Neuron (in vitro differentiated cells): Measurements from ENCODE around the gene NKAIN4.

Experiments used
- H2AFZ ChIP-seq: one replicate; pipeline ENCODE4 v1.6.1; 2013; ENCODE audit warnings: low read depth, mild to moderate bottlenecking, inconsistent platforms, low read length, moderate library complexity
- H3K27me3 ChIP-seq: one replicate; pipeline ENCODE4 v1.6.1; 2013; ENCODE audit warnings: low read length; ENCODE audit not compliant: insufficient read depth
- H3K36me3 ChIP-seq: one replicate; pipeline ENCODE4 v1.6.1; 2013; ENCODE audit warnings: low read length; ENCODE audit not compliant: insufficient read depth
- H3K4me1 ChIP-seq: one replicate; pipeline ENCODE4 v1.6.1; 2013; ENCODE audit warnings: low read length; ENCODE audit not compliant: insufficient read depth
- H3K4me3 ChIP-seq: 2 replicates; pipeline ENCODE4 v1.5.1; 2013; ENCODE audit warnings: mild to moderate bottlenecking, low read length, moderate library complexity
- H3K9me3 ChIP-seq: one replicate; pipeline ENCODE4 v1.6.1; 2013; ENCODE audit warnings: low read length

Gene NKAIN4

GRCh38 chr20:63267691-63268090, 13.4 kb upstream of the NKAIN4 start:
- H3K4me3 ChIP-seq = no peak overlapping the region

GRCh38 chr20:63265891-63266515, 11.7 kb upstream of the NKAIN4 start:
- Histone ChIP-seq H2AFZ (no peak overlapping the region), H3K9me3 (no peaks in the 10 kb centered on the region), H3K4me1 (peaks cover 53% of the 10 kb centered on the region), H3K4me3 (no peak overlapping the region), H3K27me3 (no peaks in the 10 kb centered on the region), H3K36me3 (no peaks in the 10 kb centered on the region)

More at GRCh38 chr20:63267691-63268090, 13.4 kb upstream of the NKAIN4 start:
- no peak overlapping the region for H2AFZ ChIP-seq
- no peaks in the 10 kb centered on the region for H3K27me3 ChIP-seq
- H3K9me3 ChIP-seq = no peaks in the 10 kb centered on the region
- no peaks in the 10 kb centered on the region for H3K36me3 ChIP-seq
- H3K4me1 ChIP-seq = peaks cover 44% of the 10 kb centered on the region

GRCh38 chr20:63264519-63264918, 10.3 kb upstream of the NKAIN4 start:
- no peaks in the 10 kb centered on the region for H3K36me3 ChIP-seq
- H3K9me3 ChIP-seq = no peaks in the 10 kb centered on the region
- peak overlapping the region; percentile 18 for H2AFZ ChIP-seq
- H3K27me3 ChIP-seq = no peaks in the 10 kb centered on the region
- peaks cover 64% of the 10 kb centered on the region for H3K4me1 ChIP-seq
- no peak overlapping the region for H3K4me3 ChIP-seq

GRCh38 chr20:63264000-63264399, 9.7 kb upstream of the NKAIN4 start:
- H3K36me3 ChIP-seq = no peaks in the 10 kb centered on the region
- no peaks in the 10 kb centered on the region for H3K27me3 ChIP-seq
- H2AFZ ChIP-seq = no peak overlapping the region
- no peak overlapping the region for H3K4me3 ChIP-seq
- H3K9me3 ChIP-seq = no peaks in the 10 kb centered on the region
- peaks cover 60% of the 10 kb centered on the region for H3K4me1 ChIP-seq

GRCh38 chr20:63262836-63263235, 8.6 kb upstream of the NKAIN4 start:
- Histone ChIP-seq H3K36me3 (no peaks in the 10 kb centered on the region), H2AFZ (no peak overlapping the region), H3K4me3 (no peak overlapping the region), H3K27me3 (no peaks in the 10 kb centered on the region), H3K4me1 (peaks cover 48% of the 10 kb centered on the region), H3K9me3 (no peaks in the 10 kb centered on the region)

GRCh38 chr20:63261795-63262528, 7.7 kb upstream of the NKAIN4 start:
- Histone ChIP-seq H3K4me3 (peak overlapping the region; percentile 19), H3K4me1 (peaks cover 45% of the 10 kb centered on the region), H2AFZ (no peak overlapping the region), H3K36me3 (no peaks in the 10 kb centered on the region), H3K27me3 (no peaks in the 10 kb centered on the region), H3K9me3 (peaks cover 3% of the 10 kb centered on the region)

GRCh38 chr20:63261060-63261794, 7.0 kb upstream of the NKAIN4 start:
- Histone ChIP-seq H3K27me3 (no peaks in the 10 kb centered on the region), H3K9me3 (peaks cover 6% of the 10 kb centered on the region), H2AFZ (no peak overlapping the region), H3K36me3 (no peaks in the 10 kb centered on the region), H3K4me3 (peak overlapping the region; percentile 19), H3K4me1 (peaks cover 46% of the 10 kb centered on the region)

GRCh38 chr20:63260521-63260920, 6.3 kb upstream of the NKAIN4 start:
- H2AFZ ChIP-seq = no peak overlapping the region
- no peaks in the 10 kb centered on the region for H3K36me3 ChIP-seq
- H3K4me1 ChIP-seq = peaks cover 53% of the 10 kb centered on the region
- peaks cover 6% of the 10 kb centered on the region for H3K9me3 ChIP-seq
- no peaks in the 10 kb centered on the region for H3K27me3 ChIP-seq
- no peak overlapping the region for H3K4me3 ChIP-seq

- H3K4me3 ChIP-seq = no peak overlapping the region
- H3K4me1 ChIP-seq = peaks cover 55% of the 10 kb centered on the region
- no peaks in the 10 kb centered on the region for H3K36me3 ChIP-seq
- no peak overlapping the region for H2AFZ ChIP-seq
- H3K9me3 ChIP-seq = peaks cover 6% of the 10 kb centered on the region
- no peaks in the 10 kb centered on the region for H3K27me3 ChIP-seq
Measured at GRCh38 chr20:63259734-63260460, 5.6 kb upstream of the NKAIN4 start.

GRCh38 chr20:63258781-63259180, 4.5 kb upstream of the NKAIN4 start:
- Histone ChIP-seq H3K4me1 (peaks cover 48% of the 10 kb centered on the region), H2AFZ (no peak overlapping the region), H3K36me3 (no peaks in the 10 kb centered on the region), H3K4me3 (no peak overlapping the region), H3K27me3 (no peaks in the 10 kb centered on the region), H3K9me3 (peaks cover 6% of the 10 kb centered on the region)

- Histone ChIP-seq H3K9me3 (peaks cover 6% of the 10 kb centered on the region), H3K4me3 (no peak overlapping the region), H3K4me1 (peaks cover 50% of the 10 kb centered on the region), H2AFZ (no peak overlapping the region), H3K27me3 (no peaks in the 10 kb centered on the region), H3K36me3 (no peaks in the 10 kb centered on the region)
Measured at GRCh38 chr20:63257629-63258028, 3.4 kb upstream of the NKAIN4 start.

- H3K4me1 ChIP-seq = peaks cover 51% of the 10 kb centered on the region
- H2AFZ ChIP-seq = no peak overlapping the region
- H3K9me3 ChIP-seq = peaks cover 6% of the 10 kb centered on the region
- no peaks in the 10 kb centered on the region for H3K36me3 ChIP-seq
- H3K27me3 ChIP-seq = no peaks in the 10 kb centered on the region
- H3K4me3 ChIP-seq = no peak overlapping the region
Measured at GRCh38 chr20:63256954-63257353, 2.7 kb upstream of the NKAIN4 start.
